Bronchial epithelial cell (primary cell): ENCODE data around the gene MSRB2. TPM values are rescaled to one million over a fixed set of nuclear protein-coding genes. Genes with fewer than 3 reads are reported as not detected.

Source experiments
- DNase-seq: peaks from one replicate; pipeline ENCODE4 v3.0.0-alpha.2; 2010; ENCODE audit warnings: low read depth
- FAIRE-seq: peaks from 2 replicates; lab custom pipeline; 2011; peaks lifted over from hg19 to GRCh38; lab: Jason Lieb, UNC
- H3K27me3 ChIP-seq: 2 replicates; pipeline ENCODE4 v1.5.1; 2011; ENCODE audit warnings: low read length; ENCODE audit not compliant: control insufficient read depth, insufficient read depth
- H3K36me3 ChIP-seq: 2 replicates; pipeline ENCODE4 v1.5.1; 2011; ENCODE audit warnings: low read length; ENCODE audit not compliant: control insufficient read depth, insufficient read depth
- H3K4me3 ChIP-seq: 2 replicates; pipeline ENCODE4 v1.5.1; 2011; ENCODE audit warnings: mild to moderate bottlenecking, low read depth, low read length, control low read depth
- CTCF ChIP-seq: IDR thresholded peaks from 2 replicates; pipeline ENCODE4 v1.5.1; 2011; ENCODE audit warnings: mild to moderate bottlenecking, moderate library complexity, low read length, control low read depth, inconsistent platforms; ENCODE audit not compliant: insufficient read depth, severe bottlenecking
- total RNA-seq: library from RNA; depleted of rRNA; stranded (reverse); fragments of >200 nt; gene quantifications from 2 replicates; pipeline ENCODE4 v1.2.1, GENCODE V29; 2014

Gene MSRB2
- total RNA-seq, 1 donor from 2014 or later: 11.1 TPM

- Histone ChIP-seq H3K27me3 (no peaks in the 10 kb centered on the region), H3K4me3 (no peak overlapping the region), H3K36me3 (peaks cover 4% of the 10 kb centered on the region)
- no peak for FAIRE-seq
- TF ChIP-seq CTCF: no peak
- no peak for DNase-seq
These were observed 16.3 kb downstream of the MSRB2 start for GRCh38 chr10:23111517-23112286.

GRCh38 chr10:23114228-23114850 lies 19.0 kb downstream of the MSRB2 start:
- TF ChIP-seq CTCF: no peak
- no peak for DNase-seq
- no peak for FAIRE-seq
- H3K36me3 ChIP-seq: peaks cover 5% of the 10 kb centered on the region
- no peak overlapping the region for H3K4me3 ChIP-seq
- H3K27me3 ChIP-seq: no peaks in the 10 kb centered on the region

DNA sequence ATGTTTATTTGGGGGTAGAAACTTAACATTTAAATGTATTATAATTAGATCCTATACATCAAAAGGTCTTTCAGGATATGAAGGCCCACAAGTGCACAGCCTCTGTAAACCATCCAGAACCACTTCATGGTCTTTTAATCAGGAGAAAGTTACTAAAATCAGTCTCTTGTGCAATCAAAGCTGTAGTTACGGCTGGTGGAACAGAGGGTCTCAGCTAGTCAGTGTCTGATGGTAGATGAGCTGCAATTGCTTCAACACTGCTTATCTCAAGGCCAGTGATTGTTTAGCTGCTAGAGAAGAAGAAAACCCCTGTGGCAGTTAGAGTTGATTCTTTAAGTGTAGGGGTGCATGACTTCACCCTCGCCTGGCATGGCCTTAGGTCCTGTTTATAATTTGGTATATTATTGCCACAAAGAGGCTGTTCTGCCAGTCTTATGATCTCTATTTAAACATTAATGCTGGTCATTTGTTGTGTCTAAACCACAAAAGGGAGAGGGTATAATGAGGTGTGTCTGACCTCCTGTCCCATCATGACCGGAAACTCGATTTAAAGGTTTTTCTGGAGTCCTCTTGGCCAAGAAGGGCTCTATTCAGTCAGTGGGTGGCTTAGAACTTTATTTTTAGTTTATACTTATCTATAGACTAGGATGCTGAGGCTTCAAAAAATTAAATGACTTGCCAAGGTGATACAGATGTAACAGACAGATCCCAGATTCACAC lies 21.3 kb downstream of the MSRB2 start:
- TF ChIP-seq CTCF: no peak
- Histone ChIP-seq H3K4me3 (no peak overlapping the region), H3K36me3 (peaks cover 5% of the 10 kb centered on the region), H3K27me3 (no peaks in the 10 kb centered on the region)
- FAIRE-seq (no peak), DNase-seq (no peak)

- Histone ChIP-seq H3K36me3 (peaks cover 4% of the 10 kb centered on the region), H3K4me3 (no peak overlapping the region), H3K27me3 (no peaks in the 10 kb centered on the region)
- no peak for TF ChIP-seq CTCF
- FAIRE-seq (no peak), DNase-seq (no peak)
These were observed 24.9 kb downstream of the MSRB2 start for GRCh38 chr10:23120001-23120934.

DNA sequence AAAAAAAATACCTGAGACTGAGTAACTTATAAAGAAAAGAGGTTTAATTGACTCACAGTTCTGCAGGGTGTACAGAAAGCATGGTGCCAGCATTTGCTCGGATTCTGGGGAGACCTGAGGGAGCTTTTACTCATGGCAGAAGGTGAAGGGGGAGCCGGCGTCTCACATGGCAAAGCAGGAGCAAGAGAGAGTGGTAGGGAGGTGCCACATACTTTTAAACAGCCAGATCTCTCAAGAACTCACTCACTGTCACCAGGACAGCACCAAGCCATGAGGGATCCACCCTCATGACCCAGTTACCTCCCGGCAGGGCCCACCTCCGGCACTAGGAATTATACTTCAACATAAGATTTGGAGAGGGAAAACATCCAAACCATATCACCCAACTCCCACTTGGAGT lies 25.8 kb downstream of the MSRB2 start:
- DNase-seq (no peak), FAIRE-seq (no peak)
- peaks cover 4% of the 10 kb centered on the region for H3K36me3 ChIP-seq
- TF ChIP-seq CTCF: no peak
- H3K4me3 ChIP-seq: no peak overlapping the region
- no peaks in the 10 kb centered on the region for H3K27me3 ChIP-seq
